Ovary (tissue), 9 donors: ENCODE data around the gene P2RY2. TPM values are rescaled to one million over a fixed set of nuclear protein-coding genes. Genes with fewer than 3 reads are reported as not detected.
"Not testable (repeated sequence)": the region's sequence is repeated elsewhere in the genome, so short reads cannot be mapped to it uniquely, and the experiment has no call there.

ENCODE experiments used
- DNase-seq, 5 donors: peaks; one replicate each; pipeline ENCODE4 v3.0.0-alpha.2; 2019 to 2020
- H3K27ac ChIP-seq, 2 donors: fragments of 200-600 bp; one replicate each; pipeline versions ENCODE4 v1.5.1 to v1.8.0; 2019 to 2022
- H3K27me3 ChIP-seq: fragments of 200-600 bp; one replicate; pipeline ENCODE4 v1.8.0; 2022
- H3K36me3 ChIP-seq: fragments of 200-600 bp; sonication (generic); one replicate; pipeline ENCODE4 v1.5.1; 2019
- H3K4me1 ChIP-seq: one replicate; pipeline ENCODE4 v1.8.1; 2013; ENCODE audit warnings: mild to moderate bottlenecking, moderate library complexity; ENCODE audit not compliant: insufficient read depth
- H3K4me3 ChIP-seq: fragments of 200-600 bp; sonication (generic); one replicate; pipeline ENCODE4 v1.5.1; 2017
- H3K9me3 ChIP-seq, 2 donors: fragments of 200-600 bp in 1 of 2; sonication (generic) in 1 of 2; one replicate each; pipeline versions ENCODE4 v1.5.1 to v1.8.1; 2013 to 2019; ENCODE audit warnings: mild to moderate bottlenecking in 1 of 2, moderate library complexity in 1 of 2
- EP300 ChIP-seq: sonication (generic); formaldehyde crosslinking; IDR thresholded peaks from one replicate; pipeline ENCODE4 v1.6.1; 2017; ENCODE audit warnings: antibody characterized with exemption
- POLR2A ChIP-seq: fragments of 450-650 bp; IDR thresholded peaks from one replicate; pipeline ENCODE4 v1.6.1; 2017; ENCODE audit warnings: antibody characterized with exemption, mild to moderate bottlenecking, moderate library complexity
- WGBS, 3 donors: extraction: QIAGEN DNeasy Blood & Tissue Kit in 1 of 3; methylation state at CpG; one replicate each; pipeline versions ENCODE4 v1.1.5 to v1.1.7; 2013 to 2017; 5-methylcytosine and 5-hydroxymethylcytosine counted together
- intact Hi-C, 4 donors: fragments of 100-400 bp; cut with DNase I; formaldehyde crosslinking; loops; one replicate each; pipeline versions ENCODE4 v1.11.0 to v1.15.1; 2022 to 2023
- polyA plus RNA-seq, 2 donors: library from polyadenylated mRNA; stranded (reverse); fragments of 200-250 nt in 1 of 2; fragments of 350-450 nt in 1 of 2; fragmentation: Illumina TruSeq in 1 of 2; extraction: RNeasy Lipid Tissue Mini Kit (QIAGEN cat#74804) in 1 of 2; gene quantifications; one replicate each; pipeline ENCODE4 v1.2.3, GENCODE V29; 2013 to 2014
- total RNA-seq, 7 donors: library from RNA; depleted of rRNA in 2 of 7; stranded (reverse); fragments of >200 nt in 2 of 7; fragmentation: NEBNext Ultra II Directional in 3 of 7; extraction: Animal tissue kit (Norgen Biotek cat#: 25700) in 3 of 7; gene quantifications; one replicate each; pipeline versions ENCODE4 v1.1.0 to v1.2.4, GENCODE V29; 2016 to 2023
- TF ChIP-seq, protein P1 (sequence below), 3 donors: fragments of 450-650 bp in 2 of 3; fragments of 200-600 bp in 1 of 3; IDR thresholded peaks; one replicate each; pipeline versions ENCODE4 v1.5.1 to v1.8.0; 2016 to 2022; ENCODE audit warnings: antibody characterized with exemption in 3 of 3, mild to moderate bottlenecking in 1 of 3
- donor health status: DM: no; HTN: no; CAD: no; lungs with moderate emphysema.
- donor health status: DM: no; HTN: no; CAD: no.
- donor health status: Bipolar disorder and iron deficiency.
- donor health status: DM: yes; HTN: yes; CAD: no.
- donor health status: DM: no; HTN: no; CAD: no.
- donor health status: DM: yes; HTN: yes; CAD: no.

The P2RY2 gene
- total and polyA plus RNA-seq, 9 donors, result 0.44 to 1.6 (median 1.0) TPM

DNA sequence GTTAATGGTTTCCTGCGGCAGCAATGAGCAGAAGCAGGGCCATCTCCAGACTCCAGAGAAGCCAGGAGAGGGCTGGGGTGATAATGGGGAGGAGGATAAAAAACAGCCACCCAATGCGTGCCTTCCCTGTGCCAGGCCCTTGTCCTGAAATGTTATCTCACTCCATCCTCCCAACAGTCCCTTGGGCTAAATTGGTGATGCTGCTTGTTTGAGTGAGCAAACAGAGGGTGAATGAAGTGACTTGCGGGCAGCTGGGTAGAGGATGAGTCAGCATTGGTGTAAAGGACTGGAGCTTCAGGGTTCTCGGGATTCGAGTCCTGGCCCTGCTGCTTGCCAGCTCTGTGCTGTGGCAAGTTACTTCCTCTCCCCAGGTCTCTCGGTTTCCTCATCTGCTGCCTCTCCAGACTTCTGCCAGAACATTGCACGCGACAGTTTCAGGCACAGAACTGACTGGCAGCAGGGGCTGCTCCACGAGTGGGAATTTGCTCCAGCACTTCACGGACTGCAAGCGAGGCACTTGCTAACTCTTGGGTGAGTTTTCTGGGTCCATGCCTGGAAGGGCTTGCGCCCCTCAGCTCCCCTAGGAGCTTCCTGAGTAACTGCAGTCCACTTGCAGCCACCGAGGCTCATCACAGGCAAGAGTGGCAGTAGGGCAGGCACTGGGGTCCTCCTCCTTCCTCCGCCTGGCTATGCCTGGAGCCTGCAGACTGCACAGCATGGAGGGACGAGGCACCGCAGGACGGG lies 54.0 kb downstream of the P2RY2 start, which contains the start of gene P2RY6:
TSS of gene P2RY6 (plus strand) at position 403 of the 744 bp plus-strand sequence. CDS start 24,181 bp downstream, outside the sequence.
- H3K36me3 ChIP-seq, result no peaks in the 10 kb centered on the region
- DNase-seq, result no peak
- no peak within 1 kb of the TSS for H3K4me3 ChIP-seq
- intact Hi-C loops, result no loop called here
- 86 to 91% (median 87%) methylated on average over 17 of the region's 17 CpGs for WGBS, 3 donors
- no peaks in the 10 kb centered on the region for H3K9me3 ChIP-seq
- no peak for TF ChIP-seq POLR2A
- no peak for TF ChIP-seq EP300
- TF ChIP-seq, protein P1, sequence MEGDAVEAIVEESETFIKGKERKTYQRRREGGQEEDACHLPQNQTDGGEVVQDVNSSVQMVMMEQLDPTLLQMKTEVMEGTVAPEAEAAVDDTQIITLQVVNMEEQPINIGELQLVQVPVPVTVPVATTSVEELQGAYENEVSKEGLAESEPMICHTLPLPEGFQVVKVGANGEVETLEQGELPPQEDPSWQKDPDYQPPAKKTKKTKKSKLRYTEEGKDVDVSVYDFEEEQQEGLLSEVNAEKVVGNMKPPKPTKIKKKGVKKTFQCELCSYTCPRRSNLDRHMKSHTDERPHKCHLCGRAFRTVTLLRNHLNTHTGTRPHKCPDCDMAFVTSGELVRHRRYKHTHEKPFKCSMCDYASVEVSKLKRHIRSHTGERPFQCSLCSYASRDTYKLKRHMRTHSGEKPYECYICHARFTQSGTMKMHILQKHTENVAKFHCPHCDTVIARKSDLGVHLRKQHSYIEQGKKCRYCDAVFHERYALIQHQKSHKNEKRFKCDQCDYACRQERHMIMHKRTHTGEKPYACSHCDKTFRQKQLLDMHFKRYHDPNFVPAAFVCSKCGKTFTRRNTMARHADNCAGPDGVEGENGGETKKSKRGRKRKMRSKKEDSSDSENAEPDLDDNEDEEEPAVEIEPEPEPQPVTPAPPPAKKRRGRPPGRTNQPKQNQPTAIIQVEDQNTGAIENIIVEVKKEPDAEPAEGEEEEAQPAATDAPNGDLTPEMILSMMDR (IDR thresholded peaks at IDR 0.05), result no peak
- H3K27me3 ChIP-seq, result no peaks in the 10 kb centered on the region
- H3K27ac ChIP-seq, result no peak within 1 kb of the TSS
- no peaks in the 10 kb centered on the region for H3K4me1 ChIP-seq

DNA sequence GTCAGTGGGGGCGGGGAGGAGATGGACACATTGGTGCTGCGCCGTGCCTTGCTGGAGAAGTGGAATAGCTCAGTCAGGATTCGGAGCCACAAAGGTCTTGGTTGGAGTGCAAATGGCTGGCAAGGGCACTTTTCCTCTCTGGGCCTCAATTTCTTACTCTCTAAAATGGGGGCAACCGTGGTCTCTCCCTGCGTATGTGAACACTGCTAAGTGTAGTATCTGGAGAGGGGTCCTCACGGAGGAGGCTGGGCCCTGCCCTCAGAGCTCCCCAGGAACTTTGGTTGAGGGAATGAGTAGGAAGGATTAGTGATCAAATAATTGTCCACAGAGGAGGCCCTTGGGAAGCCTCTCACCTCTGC lies 54.6 kb downstream of the P2RY2 start:
- 95 to 96% (median 95%) methylated on average over 7 of the region's 7 CpGs for WGBS, 3 donors

DNA sequence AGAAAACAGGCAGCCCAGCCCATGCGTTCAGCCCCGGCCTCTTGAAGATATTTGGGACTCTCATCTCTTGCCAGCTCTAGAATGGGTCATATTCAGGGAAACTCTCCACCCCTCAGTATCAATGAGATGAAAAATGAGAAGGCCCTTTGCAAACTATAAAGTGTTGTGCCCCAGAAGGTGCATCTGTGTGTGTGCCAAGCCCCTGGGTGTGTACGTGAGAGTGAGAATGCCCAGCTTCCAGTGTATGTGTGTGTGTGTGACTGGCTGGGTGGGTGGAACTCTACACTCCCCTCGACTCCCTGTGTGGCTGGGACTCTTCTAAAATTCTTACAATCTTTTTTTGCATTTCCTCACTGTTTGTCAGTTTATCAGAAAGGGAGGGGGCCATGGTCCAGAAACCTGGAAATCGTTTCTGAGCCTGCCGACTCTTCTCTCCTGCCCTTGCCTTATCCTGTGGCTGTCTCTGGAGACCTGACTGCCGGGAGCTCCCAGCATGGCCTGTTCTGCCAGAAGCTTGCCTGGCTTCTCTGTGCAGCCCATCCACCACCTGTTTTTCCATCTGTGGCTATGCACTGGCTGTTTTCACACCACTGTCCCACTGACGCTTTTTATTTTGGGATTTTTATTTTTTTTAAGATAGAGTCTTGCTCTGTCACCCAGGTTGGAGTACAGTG lies 55.3 kb downstream of the P2RY2 start:
- WGBS, 3 donors, result 24 to 42% (median 38%) methylated on average over 8 of the region's 8 CpGs
- Histone ChIP-seq H3K9me3 (no peaks in the 10 kb centered on the region), H3K27ac (no peak overlapping the region), H3K27me3 (no peaks in the 10 kb centered on the region), H3K4me3 (no peak overlapping the region), H3K36me3 (no peaks in the 10 kb centered on the region), H3K4me1 (no peaks in the 10 kb centered on the region)
- intact Hi-C loops, result no loop called here
- peak in 1 of 5 donors; percentile 3 for DNase-seq
- TF ChIP-seq, protein P1 (IDR thresholded peaks at IDR 0.05), result no peak
- TF ChIP-seq POLR2A (no peak), EP300 (no peak)

More for the DNA sequence above, 54.6 kb downstream of the P2RY2 start:
- Histone ChIP-seq H3K4me3 (no peak overlapping the region), H3K36me3 (no peaks in the 10 kb centered on the region), H3K27me3 (no peaks in the 10 kb centered on the region), H3K4me1 (no peaks in the 10 kb centered on the region), H3K9me3 (no peaks in the 10 kb centered on the region), H3K27ac (no peak overlapping the region)
- no peak for DNase-seq
- TF ChIP-seq, protein P1 (IDR thresholded peaks at IDR 0.05), result no peak
- no peak for TF ChIP-seq EP300
- no peak for TF ChIP-seq POLR2A
- intact Hi-C loops, result no loop called here

DNA sequence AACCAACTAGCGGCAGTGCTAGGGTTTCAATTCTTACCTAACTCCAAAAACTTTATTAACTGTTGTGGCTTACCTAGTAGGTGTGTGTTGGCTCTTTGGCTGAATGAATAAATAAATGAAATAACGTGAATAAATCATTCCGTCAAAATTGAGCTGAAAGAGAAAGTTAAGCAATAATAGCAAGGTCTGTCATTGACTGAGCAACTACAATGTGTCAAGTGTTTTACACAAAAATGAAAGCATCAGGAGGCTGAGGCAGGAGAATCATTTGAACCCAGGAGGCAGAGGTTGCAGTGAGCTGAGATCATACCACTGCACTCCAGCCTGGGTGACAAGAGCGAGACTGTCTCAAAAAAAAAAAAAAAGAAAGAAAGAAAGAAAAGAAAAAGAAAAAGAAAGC lies 56.1 kb downstream of the P2RY2 start:
- H3K27me3 ChIP-seq, H3K36me3 ChIP-seq, DNase-seq, H3K4me3 ChIP-seq, H3K4me1 ChIP-seq, intact Hi-C loops, H3K9me3 ChIP-seq, H3K27ac ChIP-seq: not testable (repeated sequence)
- 93 to 96% (median 95%) methylated on average over 4 of the region's 4 CpGs for WGBS, 3 donors
